ENCODE results near the gene KANSL1L.
"Not testable (repeated sequence)": the region's sequence is repeated elsewhere in the genome, so short reads cannot be mapped to it uniquely, and the experiment has no call there.

The KANSL1L gene, protein sequence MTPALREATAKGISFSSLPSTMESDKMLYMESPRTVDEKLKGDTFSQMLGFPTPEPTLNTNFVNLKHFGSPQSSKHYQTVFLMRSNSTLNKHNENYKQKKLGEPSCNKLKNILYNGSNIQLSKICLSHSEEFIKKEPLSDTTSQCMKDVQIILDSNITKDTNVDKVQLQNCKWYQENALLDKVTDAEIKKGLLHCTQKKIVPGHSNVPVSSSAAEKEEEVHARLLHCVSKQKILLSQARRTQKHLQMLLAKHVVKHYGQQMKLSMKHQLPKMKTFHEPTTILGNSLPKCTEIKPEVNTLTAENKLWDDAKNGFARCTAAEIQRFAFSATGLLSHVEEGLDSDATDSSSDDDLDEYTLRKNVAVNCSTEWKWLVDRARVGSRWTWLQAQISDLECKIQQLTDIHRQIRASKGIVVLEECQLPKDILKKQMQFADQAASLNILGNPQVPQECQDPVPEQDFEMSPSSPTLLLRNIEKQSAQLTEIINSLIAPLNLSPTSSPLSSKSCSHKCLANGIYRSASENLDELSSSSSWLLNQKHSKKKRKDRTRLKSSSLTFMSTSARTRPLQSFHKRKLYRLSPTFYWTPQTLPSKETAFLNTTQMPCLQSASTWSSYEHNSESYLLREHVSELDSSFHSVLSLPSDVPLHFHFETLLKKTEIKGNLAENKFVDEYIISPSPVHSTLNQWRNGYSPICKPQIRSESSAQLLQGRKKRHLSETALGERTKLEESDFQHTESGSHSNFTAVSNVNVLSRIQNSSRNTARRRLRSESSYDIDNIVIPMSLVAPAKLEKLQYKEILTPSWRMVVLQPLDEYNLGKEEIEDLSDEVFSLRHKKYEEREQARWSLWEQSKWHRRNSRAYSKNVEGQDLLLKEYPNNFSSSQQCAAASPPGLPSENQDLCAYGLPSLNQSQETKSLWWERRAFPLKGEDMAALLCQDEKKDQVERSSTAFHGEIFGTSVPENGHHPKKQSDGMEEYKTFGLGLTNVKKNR

DNA sequence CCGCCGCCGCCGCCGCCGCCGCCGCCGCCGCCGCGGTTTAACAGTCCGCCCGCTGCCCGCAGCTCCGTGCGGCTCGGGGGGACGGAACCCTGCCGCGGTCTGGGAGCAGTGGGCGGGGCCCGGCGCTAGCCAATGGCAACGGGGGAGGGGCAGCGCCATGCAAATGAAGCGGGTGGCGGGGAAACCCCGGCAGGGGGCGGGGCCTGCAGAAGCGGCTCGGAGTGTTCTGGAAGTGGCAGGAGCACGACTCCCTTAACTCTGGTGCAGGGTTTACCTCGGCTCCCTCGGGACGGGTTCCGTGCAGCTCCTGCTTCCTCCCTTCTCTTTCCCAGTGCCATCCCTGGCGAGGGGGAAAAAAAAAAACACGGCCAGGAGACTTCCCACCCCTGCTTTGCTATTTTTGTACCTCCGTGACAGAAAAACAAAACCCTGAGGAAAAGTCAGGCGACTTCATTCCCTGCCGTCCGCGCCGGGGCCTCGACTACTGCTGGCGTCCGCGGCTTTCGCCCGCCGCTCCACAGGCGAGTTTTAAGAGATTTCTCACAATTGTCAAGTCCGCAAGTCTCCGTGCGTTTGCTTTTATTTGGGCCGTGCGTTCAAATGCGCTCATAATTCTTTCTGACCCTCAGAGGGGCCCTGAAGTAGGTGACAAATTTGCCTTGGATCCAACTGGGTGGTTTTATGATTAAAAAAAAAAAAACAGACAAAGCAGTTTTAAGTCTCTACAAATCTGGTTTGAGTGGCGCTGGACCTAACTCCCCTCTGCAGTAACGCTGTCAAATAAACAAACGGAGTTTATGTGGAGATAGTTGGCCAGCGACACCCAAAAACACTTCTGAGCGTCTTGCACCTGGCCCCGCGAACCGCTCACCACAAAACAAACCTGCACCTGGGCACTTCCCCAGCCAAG lies at the start of gene KANSL1L:
Gene KANSL1L (minus strand): TSS at position 101 of the 910 bp plus-strand sequence. CDS start 16,827 bp downstream, outside the sequence.
- DNase-seq (ENCODE audit: low read depth) = peak; percentile 97

DNA sequence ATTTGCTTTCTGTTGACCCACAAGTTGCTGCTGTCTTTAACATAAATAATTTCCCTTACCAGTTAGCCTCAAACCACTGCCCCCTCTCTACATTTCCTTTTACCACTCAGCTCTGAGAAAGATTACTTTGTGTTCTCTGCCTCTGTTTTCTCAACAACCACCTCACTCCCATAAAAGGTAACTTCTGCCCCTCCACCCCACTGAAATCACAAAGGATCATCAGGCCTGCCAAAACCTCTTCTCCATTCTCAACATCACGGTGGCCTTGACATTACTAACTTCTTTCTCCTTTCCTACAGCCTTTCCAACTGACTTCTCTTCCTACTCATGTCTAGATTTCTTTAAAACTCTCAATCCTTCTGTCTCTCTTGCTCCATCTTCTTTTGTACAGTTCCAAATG lies 43.9 kb upstream of the KANSL1L start:
- no peak for DNase-seq (ENCODE audit: low read depth)

DNA sequence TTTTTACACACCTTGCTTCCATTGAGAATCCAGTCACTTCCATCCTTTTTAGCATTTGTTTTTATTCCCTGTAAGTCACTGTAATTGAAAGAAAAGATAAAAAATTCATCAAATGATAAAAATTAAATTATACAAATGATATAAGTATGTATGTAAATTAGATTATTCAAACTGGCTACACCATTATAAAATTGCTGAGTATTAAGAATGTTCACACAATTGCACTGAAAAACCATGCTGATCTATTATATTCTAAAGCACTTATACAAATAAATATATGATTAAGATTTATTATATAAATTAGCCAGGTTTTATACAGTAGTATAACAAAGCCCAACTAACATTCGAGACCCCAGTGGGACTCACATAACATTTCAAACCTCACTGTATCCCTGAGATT lies 39.0 kb upstream of the KANSL1L start:
- DNase-seq (ENCODE audit: low read depth) = no peak

DNA sequence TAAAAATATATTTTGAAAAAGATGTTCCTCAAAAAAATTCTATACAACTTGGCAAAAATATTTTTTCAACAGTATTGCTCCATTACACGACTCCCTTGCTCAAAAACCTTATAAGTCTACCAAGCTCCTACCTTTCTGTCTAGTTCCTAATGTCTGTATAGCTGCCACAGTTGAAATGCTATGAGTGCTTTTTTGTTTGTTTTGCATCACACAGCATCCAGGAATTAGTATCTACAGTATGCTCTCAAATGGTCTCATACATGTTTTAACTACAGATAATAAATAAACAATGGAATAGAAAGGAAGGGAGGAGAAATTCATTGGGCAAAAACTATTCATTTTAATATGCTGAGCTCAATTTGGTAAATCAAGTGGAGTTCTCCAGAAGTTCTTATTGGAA lies 36.7 kb upstream of the KANSL1L start:
- no peak for DNase-seq (ENCODE audit: low read depth)

DNA sequence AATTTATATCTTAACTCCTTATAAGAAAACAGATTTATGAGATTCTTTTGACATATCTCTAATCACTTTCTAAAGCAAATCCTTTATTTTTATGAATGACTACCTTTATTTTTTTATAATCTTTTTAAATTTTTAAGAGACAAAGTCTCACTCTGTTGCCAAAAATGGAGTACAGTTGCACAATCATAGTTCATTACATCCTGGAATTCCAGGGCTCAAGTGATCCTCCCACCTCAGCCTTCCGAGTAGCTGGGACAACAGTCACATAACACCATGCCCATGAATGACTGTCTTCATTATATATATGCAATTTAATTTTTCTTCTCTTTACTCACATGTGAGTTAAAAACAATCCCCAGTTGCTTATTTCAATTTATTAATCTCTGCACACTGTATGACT lies 32.3 kb upstream of the KANSL1L start:
- no peak for DNase-seq (ENCODE audit: low read depth)

DNA sequence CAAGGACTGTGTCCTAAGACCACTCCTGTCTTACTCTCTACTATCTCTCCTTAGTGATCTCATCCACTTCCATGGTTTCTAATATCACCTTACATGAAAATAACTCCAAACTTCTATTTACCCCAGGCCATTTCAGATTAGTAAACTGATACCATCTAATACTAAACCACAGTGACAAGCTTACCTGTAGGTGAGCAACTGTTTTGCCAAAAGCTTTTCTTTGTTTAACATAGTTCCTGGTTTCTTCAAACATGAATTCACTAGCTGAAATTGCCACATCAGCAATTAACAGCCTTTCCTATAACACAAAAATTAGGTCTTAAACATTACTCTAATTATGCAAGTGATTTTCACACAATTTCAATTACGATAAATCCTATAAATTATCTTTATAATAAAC lies 31.9 kb upstream of the KANSL1L start:
- no peak for DNase-seq (ENCODE audit: low read depth)

DNA sequence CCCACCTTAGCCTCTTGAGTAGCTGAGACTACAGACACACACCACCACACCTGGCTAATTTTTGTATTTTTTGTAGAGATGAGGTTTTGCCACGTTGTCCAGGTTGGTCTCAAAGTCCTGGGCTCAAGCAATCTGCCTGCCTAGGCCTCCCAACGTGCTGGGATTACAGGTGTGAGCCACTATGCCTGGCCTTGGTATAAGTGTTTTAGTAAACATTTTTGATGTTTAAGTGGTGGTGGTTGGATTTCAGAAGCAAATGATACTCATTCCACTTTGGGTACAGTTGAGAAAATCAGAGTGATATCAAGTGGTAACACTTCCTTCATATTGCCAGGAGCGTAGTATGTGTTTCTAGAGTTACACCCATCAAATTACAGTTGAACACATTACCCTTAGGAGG lies 28.6 kb upstream of the KANSL1L start:
- DNase-seq (ENCODE audit: low read depth) = no peak

DNA sequence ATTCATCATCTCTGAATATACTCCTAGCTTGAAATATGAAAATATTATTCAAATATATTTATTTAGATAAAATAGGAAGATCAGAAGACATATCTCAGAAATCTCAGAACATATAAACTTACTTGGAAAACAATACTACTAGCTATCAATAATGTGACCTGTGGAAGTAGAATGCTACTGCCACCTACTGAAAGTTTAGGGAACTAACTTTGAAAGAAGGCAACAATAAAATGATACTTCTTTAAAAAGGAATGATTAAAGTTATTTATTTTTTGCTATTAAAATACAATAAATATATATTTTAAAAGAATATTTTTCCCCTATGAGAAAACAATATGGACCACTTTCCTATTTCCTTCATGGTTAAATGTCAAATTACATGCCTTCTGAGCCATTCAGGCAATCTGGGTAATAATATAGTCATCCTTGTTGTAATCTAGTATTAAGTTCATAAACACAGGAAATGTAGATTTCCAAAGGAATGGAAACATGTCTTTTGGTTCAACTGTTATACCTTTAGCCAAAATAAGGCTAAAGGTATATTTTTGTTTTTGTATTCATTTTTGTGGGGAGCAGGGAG lies 28.1 kb upstream of the KANSL1L start:
- no peak for DNase-seq (ENCODE audit: low read depth)

DNA sequence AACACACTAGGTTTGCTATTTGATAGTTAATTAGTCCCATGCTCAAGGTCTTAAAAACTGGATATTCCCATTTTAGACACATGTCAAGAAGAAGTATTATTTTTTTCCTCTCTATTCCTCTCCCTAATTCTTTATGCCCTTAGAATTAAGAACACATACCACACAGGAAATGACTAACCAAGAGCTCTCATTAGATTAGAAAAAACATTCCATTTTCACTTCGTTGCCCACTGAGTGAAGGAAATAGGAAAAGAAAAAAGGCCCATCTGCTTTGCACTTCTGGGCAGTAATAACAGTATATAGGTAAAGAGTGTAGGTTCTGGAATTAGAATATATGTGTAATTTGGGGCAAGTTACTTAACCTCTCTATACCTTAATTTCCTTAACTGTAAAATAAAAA lies 27.1 kb upstream of the KANSL1L start:
- DNase-seq (ENCODE audit: low read depth) = no peak

DNA sequence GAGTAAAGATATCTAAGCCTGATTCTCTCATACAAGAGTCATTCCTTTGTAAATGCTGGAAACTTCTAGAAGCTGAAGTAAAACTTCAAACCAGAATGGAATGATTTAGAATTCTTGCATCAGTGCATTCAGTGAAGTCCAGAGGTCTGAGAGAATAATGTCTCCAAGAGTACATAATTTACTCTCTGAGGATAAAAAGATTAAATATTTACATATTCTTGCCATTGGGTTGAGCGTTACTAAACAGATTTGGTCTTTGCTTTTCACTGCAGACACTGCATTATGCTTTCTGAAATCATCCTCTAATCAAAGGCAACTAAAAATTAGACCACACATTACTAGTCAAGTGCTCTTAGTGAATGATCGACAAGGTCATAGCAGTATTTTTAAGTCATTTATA lies 26.5 kb upstream of the KANSL1L start:
- no peak for DNase-seq (ENCODE audit: low read depth)

DNA sequence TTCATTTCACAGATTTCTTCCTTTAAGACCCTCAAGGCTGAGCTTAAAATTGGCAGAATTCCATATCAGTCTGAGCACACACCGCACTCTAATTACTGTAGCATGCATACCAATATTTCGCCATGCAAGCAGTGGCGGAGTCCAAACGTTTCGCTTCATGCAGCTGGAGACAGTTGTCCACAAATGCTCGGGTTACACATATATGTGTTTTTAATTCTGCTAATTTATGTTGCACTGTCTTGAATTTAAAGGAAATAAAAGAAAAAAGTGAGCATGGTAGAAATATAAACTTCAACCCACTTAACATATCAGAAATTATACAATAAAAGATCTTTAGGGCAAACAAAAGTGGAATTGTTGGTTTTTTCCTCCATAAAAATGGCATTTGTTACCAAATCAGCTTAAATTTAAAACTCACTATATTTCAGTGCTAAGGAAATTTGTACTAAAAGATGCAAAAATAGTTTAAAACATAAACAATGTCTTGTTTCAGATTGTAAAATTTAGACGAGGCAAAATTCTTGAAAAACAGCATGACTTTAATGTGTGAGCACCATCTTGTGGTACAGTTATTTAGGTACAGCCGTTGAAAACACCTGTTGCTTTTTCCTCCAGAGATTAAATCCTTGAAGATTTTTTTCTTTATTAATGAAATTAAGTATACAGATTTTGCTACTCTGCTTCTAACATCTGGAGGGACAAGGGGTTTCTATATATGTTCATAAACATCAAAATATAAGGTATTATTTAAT lies 24.1 kb upstream of the KANSL1L start:
- no peak for DNase-seq (ENCODE audit: low read depth)

DNA sequence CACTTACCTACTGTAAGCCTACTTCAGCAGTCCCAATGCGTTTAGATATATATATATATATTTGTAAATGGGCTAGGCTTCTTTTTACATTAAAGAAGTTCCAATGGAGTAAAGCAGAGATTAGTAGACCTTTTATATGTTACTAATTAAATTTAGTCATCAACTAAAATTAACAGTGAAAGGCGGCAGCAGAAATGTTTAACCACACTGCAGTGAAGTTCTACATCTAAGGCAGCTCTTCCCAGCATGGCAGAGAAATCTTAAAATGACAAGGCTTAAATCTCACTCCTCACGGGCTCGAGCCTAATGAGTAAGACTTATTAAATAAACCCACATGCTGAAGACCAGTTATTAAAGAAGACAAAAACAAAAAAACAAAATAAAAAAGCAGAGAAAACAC lies 19.1 kb upstream of the KANSL1L start:
- no peak for DNase-seq (ENCODE audit: low read depth)

DNA sequence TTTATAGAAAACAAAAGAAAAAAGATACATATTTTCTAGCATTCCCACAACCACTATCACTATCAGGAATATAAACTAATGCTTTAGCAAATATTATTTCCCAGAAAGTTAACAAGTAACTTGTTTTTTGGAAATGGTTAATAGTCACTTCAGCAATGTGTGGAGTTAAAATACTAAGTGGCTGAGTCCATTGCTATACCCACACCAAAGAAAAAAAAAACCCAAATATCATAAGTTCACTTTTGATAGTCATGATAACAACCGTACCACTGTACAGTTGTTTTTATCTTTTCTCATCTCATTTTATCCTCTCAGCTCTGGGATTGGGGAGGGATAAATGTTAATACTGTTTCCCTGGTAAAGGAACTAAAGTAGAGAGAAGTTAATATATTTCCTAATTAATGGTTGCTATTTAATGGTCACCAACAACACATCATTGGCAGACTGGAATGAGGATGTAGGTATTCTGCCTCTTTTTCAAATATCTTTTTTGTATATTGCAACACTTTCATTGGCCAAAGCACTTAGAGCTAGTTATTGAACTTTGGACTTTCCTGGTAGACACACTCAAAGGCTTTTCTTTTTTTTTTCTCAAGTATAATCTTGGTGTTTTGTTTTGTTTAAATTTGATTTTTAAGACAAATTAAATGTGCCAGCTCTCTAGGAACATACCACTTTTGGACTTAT lies 18.4 kb upstream of the KANSL1L start:
- no peak for DNase-seq (ENCODE audit: low read depth)

DNA sequence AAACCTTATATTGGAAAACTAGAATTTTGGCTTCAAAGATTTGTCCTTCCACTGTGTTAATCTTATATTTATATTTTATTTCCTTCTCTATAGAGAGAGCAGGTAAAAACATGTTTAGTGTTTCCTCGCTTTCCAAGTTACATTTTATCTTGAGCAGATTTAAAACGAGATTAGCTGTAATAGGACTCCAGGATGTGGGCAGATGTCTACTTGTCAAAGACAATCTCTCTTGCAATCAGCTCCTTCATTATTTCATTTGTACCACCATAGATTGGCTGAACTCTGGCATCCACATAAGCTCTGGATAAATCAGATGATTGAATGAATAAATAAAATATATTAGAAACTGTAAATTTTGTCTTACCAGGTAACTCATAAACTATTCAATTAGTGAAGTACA lies 17.5 kb upstream of the KANSL1L start:
- DNase-seq (ENCODE audit: low read depth) = no peak

DNA sequence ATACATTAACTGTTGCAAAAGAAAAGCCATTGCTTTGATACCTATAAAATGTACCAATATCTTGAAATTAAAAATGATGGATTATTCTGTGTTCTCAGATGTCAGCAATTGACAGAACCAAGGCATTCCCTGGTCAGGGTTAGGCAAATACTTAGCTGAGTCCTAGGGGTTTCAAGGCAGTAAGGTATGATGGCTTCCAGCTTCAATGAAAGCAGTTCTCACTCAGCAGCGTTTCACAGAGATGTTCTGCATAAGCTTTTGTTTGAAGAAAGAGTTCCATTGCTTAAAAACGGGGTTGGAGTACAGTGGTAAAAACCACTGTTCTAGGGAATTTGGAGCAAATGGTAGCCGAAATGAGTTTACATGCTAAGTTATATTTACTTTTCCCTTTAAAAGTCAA lies 17.0 kb upstream of the KANSL1L start:
- DNase-seq (ENCODE audit: low read depth) = no peak

DNA sequence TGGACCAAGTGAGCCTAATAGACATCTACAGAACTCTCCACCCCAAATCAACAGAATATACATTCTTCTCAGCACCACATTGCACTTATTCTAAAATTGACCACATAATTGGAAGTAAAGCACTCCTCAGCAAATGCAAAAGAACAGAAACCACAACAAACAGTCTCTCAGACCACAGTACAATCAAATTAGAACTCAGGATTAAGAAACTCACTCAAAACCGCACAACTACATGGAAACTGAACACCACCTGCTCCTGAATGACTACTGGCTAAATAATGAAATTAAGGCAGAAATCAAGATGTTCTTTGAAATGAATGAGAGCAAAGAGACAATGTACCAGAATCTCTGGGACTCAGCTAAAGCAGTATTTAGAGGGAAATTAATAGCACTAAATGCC lies 12.7 kb upstream of the KANSL1L start:
- not testable (repeated sequence) for DNase-seq (ENCODE audit: low read depth)

DNA sequence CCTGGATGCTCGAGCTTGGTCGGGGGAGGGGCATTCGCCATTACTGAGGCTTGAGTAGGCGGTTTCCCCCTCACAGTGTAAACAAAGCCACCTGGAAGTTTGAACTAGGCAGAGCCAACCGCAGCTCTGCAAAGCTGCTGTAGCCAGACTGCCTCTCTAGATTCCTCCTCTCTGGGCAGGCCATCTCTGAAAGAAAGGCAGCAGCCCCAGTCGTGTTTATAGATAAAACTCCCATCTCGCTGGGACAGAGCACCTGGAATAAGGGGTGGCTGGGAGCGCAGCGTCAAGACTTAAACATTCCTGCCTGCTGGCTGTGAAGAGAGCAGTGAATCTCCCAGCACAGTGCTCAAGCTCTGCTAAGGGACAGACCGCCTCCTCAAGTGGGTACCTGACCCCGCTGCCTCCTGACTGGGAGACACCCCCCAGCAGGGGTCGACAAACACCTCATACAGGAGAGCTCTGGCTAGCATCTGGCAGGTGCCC lies 10.4 kb upstream of the KANSL1L start:
- not testable (repeated sequence) for DNase-seq (ENCODE audit: low read depth)

DNA sequence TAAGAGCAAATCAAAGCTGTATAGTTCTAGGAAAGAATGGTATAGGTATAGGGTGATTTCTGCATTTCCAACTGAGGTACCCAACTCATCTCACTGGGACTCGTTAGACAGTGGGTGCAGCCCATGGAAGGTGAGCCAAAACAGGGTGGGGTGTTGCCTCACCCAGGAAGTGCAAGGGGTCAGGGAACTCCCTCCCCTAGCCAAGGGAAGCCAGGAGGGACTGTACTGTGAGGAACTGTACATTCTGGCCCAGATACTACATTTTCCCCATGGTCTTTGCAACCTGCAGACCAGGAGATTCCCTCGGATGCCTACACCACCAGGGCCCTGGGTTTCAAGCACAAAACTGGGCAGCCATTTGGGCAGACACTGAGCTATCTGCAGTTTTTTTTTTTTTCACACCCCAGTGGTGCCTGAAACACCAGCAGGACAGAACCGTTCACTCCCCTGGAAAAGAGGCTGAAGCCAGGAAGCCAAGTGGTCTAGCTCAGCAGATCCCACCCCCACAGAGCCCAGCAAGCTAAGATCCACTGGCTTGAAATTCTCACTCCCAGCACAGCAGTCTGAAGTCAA lies 9.9 kb upstream of the KANSL1L start:
- DNase-seq (ENCODE audit: low read depth) = not testable (repeated sequence)

DNA sequence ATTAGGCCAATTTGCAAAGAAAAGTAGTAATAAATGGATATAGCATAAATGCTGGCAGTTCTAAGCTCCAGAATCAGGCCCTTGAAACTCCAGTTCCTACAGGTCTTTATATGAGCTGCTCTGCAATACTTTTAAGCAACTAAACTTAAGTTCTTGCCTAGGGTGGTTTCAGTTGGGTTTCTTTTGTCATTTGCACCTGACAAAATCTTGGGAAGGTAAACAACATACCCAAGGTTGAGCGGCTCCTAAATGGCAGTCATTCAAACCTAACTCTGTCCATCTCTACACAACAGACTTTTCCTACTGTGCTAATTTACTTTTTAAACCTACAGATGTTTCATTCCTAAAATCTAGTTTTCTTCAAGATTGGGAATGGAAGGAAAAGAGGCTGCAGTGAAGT lies 9.3 kb upstream of the KANSL1L start:
- DNase-seq (ENCODE audit: low read depth) = no peak

All from stimulated activated CD8-positive, alpha-beta memory T cell treated with anti-CD3 and anti-CD28 coated beads, Interleukin-15, amount 100 ng/mL, for 24 hours (primary cell).